ENCODE data around the gene ZNF234. TPM values are rescaled to one million over a fixed set of nuclear protein-coding genes. Genes with fewer than 3 reads are reported as not detected.
"Not testable (repeated sequence)": the region's sequence is repeated elsewhere in the genome, so short reads cannot be mapped to it uniquely, and the experiment has no call there.

ZNF234 gene
- total and polyA plus RNA-seq, 4 donors, result 1.1 to 5.2 (median 3.2) TPM

DNA sequence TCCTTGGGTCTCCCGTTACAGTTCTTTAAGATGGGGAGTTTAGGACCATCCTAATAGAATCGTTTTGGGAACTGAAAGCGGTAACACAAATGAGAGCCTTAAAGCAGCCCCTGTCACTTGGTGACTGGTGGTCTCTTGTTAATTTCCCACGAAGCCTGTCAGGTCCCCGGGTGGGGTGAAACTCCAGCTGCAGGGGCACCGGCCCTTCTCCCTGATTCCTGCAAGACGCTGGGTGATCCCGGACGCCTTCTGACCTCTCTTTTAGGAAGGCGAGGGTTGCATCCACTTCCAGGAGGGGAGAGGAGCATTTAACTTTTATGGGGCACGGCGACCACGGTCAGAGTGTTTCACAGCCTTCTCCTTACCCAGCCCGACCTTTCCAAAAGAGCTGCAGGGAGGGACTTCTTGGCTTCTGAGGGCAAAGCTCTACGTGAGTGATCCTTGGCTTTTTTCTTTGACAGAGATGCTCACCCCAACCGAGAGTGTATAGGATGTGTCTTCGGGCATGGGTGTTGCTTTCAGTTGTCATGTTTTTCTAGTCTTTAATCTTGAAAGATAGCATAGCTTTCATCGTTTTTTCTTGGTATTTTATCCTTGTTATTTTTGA is 27.5 kb upstream of the ZNF234 start:
- Histone ChIP-seq H3K4me1 (ENCODE audit: control insufficient read depth in 4 of 4, insufficient read depth in 4 of 4, low read length in 3 of 4) (peaks cover 2 to 18% (median 15%) of the 10 kb centered on the region in 4 donors), H3K27ac (ENCODE audit: low read depth in 1 of 2, low read length in 2 of 2) (peak overlapping the region in 1 of 2 donors; percentile 61), H3K9ac (ENCODE audit: low read depth in 1 of 2, low read length in 2 of 2) (peak overlapping the region; percentile 82 to 84), H3K36me3 (ENCODE audit: control insufficient read depth in 4 of 4, insufficient read depth in 3 of 4, low read depth in 1 of 4, low read length in 3 of 4) (peaks cover 0 to 23% (median 17%) of the 10 kb centered on the region in 4 donors), H3K9me3 (ENCODE audit: control insufficient read depth in 4 of 4, low read length in 3 of 4) (peaks cover 5 to 28% (median 16%) of the 10 kb centered on the region in 4 donors), H3K27me3 (ENCODE audit: control insufficient read depth in 4 of 4, insufficient read depth in 4 of 4, low read length in 3 of 4) (no peaks in the 10 kb centered on the region), H3K4me3 (ENCODE audit: low read depth in 1 of 3, low read length in 3 of 3) (peak overlapping the region; percentile 67 to 100 (median 100))
- DNase-seq (ENCODE audit: low spot score), result no peak
- 4% methylated on average over 18 of the region's 18 CpGs for WGBS
- TF ChIP-seq, protein P1, sequence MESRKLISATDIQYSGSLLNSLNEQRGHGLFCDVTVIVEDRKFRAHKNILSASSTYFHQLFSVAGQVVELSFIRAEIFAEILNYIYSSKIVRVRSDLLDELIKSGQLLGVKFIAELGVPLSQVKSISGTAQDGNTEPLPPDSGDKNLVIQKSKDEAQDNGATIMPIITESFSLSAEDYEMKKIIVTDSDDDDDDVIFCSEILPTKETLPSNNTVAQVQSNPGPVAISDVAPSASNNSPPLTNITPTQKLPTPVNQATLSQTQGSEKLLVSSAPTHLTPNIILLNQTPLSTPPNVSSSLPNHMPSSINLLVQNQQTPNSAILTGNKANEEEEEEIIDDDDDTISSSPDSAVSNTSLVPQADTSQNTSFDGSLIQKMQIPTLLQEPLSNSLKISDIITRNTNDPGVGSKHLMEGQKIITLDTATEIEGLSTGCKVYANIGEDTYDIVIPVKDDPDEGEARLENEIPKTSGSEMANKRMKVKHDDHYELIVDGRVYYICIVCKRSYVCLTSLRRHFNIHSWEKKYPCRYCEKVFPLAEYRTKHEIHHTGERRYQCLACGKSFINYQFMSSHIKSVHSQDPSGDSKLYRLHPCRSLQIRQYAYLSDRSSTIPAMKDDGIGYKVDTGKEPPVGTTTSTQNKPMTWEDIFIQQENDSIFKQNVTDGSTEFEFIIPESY (IDR thresholded peaks at IDR 0.05), result no peak
- no peak for TF ChIP-seq EGR1 (IDR thresholded peaks at IDR 0.05; ENCODE audit: low read depth in 2 of 2)
- TF ChIP-seq RAD21 (IDR thresholded peaks at IDR 0.05), result no peak
- TF ChIP-seq SP1 (IDR thresholded peaks at IDR 0.05), result no peak
- no peak for TF ChIP-seq FOXA2 (IDR thresholded peaks at IDR 0.05)
- TF ChIP-seq YY1 (IDR thresholded peaks at IDR 0.05), result no peak
- TF ChIP-seq, protein P2, sequence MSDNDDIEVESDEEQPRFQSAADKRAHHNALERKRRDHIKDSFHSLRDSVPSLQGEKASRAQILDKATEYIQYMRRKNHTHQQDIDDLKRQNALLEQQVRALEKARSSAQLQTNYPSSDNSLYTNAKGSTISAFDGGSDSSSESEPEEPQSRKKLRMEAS (IDR thresholded peaks at IDR 0.05), result no peak
- no peak for TF ChIP-seq RXRA (IDR thresholded peaks at IDR 0.05)
- no peak for TF ChIP-seq FOXA1 (IDR thresholded peaks at IDR 0.05)

DNA sequence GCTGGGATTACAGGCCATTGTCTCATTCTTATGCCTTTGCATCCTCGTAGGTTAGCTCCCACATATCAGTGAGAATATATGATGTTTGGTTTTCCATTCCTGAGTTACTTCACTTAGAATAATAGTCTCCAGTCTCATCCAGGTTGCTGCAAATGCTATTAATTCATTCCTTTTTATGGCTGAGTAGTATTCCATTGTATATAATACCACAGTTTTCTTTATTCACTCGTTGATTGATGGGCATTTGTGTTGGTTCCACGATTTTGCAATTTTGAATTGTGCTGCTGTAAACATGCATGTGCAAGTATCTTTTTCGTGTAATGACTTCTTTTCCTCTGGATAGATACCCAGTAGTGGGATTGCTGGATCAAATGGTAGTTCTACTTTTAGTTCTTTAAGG is 20.2 kb upstream of the ZNF234 start:
- Histone ChIP-seq H3K36me3 (ENCODE audit: control insufficient read depth in 4 of 4, insufficient read depth in 3 of 4, low read depth in 1 of 4, low read length in 3 of 4) (peaks cover 2 to 71% (median 62%) of the 10 kb centered on the region in 4 donors), H3K9me3 (ENCODE audit: control insufficient read depth in 4 of 4, low read length in 3 of 4) (peaks cover under 1 to 41% (median 19%) of the 10 kb centered on the region in 4 donors)
- H3K27me3 ChIP-seq (ENCODE audit: control insufficient read depth in 4 of 4, insufficient read depth in 4 of 4, low read length in 3 of 4); H3K4me1 ChIP-seq (ENCODE audit: control insufficient read depth in 4 of 4, insufficient read depth in 4 of 4, low read length in 3 of 4); H3K4me3 ChIP-seq (ENCODE audit: low read depth in 1 of 3, low read length in 3 of 3); DNase-seq (ENCODE audit: low spot score); H3K27ac ChIP-seq (ENCODE audit: low read depth in 1 of 2, low read length in 2 of 2); H3K9ac ChIP-seq (ENCODE audit: low read depth in 1 of 2, low read length in 2 of 2): not testable (repeated sequence)
- 96% methylated on average over 4 of the region's 4 CpGs for WGBS

DNA sequence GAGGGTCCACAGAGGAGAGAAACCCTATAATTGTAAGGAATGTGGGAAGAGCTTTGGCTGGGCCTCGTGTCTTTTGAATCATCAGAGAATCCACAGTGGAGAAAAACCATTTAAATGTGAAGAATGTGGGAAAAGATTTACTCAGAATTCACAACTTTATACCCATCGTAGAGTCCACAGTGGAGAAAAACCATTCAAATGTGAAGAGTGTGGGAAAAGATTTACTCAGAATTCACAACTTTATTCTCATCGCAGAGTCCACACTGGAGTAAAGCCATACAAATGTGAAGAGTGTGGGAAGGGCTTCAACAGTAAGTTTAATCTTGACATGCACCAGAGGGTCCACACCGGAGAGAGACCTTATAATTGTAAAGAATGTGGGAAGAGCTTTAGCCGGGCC is 9.4 kb upstream of the ZNF234 start:
- Histone ChIP-seq H3K27me3 (ENCODE audit: control insufficient read depth in 4 of 4, insufficient read depth in 4 of 4, low read length in 3 of 4) (no peaks in the 10 kb centered on the region), H3K9me3 (ENCODE audit: control insufficient read depth in 4 of 4, low read length in 3 of 4) (peaks cover 33 to 74% (median 50%) of the 10 kb centered on the region in 4 donors), H3K9ac (ENCODE audit: low read depth in 1 of 2, low read length in 2 of 2) (no peak overlapping the region), H3K4me3 (ENCODE audit: low read depth in 1 of 3, low read length in 3 of 3) (peak overlapping the region in 2 of 3 donors; percentile 38 to 39), H3K36me3 (ENCODE audit: control insufficient read depth in 4 of 4, insufficient read depth in 3 of 4, low read depth in 1 of 4, low read length in 3 of 4) (peaks cover 5 to 49% (median 42%) of the 10 kb centered on the region in 4 donors), H3K27ac (ENCODE audit: low read depth in 1 of 2, low read length in 2 of 2) (no peak overlapping the region), H3K4me1 (ENCODE audit: control insufficient read depth in 4 of 4, insufficient read depth in 4 of 4, low read length in 3 of 4) (no peaks in the 10 kb centered on the region)
- no peak for DNase-seq (ENCODE audit: low spot score)
- 97% methylated on average over 5 of the region's 5 CpGs for WGBS
- TF ChIP-seq, protein P1 (IDR thresholded peaks at IDR 0.05), result no peak
- no peak for TF ChIP-seq RXRA (IDR thresholded peaks at IDR 0.05)
- no peak for TF ChIP-seq HNF4A (conservative IDR thresholded peaks at IDR 0.05)
- TF ChIP-seq RAD21 (IDR thresholded peaks at IDR 0.05), result no peak
- no peak for TF ChIP-seq HNF4G (IDR thresholded peaks at IDR 0.05)
- TF ChIP-seq, protein P2 (IDR thresholded peaks at IDR 0.05), result no peak
- TF ChIP-seq EGR1 (IDR thresholded peaks at IDR 0.05; ENCODE audit: low read depth in 2 of 2), result no peak
- TF ChIP-seq, protein P3, sequence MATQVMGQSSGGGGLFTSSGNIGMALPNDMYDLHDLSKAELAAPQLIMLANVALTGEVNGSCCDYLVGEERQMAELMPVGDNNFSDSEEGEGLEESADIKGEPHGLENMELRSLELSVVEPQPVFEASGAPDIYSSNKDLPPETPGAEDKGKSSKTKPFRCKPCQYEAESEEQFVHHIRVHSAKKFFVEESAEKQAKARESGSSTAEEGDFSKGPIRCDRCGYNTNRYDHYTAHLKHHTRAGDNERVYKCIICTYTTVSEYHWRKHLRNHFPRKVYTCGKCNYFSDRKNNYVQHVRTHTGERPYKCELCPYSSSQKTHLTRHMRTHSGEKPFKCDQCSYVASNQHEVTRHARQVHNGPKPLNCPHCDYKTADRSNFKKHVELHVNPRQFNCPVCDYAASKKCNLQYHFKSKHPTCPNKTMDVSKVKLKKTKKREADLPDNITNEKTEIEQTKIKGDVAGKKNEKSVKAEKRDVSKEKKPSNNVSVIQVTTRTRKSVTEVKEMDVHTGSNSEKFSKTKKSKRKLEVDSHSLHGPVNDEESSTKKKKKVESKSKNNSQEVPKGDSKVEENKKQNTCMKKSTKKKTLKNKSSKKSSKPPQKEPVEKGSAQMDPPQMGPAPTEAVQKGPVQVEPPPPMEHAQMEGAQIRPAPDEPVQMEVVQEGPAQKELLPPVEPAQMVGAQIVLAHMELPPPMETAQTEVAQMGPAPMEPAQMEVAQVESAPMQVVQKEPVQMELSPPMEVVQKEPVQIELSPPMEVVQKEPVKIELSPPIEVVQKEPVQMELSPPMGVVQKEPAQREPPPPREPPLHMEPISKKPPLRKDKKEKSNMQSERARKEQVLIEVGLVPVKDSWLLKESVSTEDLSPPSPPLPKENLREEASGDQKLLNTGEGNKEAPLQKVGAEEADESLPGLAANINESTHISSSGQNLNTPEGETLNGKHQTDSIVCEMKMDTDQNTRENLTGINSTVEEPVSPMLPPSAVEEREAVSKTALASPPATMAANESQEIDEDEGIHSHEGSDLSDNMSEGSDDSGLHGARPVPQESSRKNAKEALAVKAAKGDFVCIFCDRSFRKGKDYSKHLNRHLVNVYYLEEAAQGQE (IDR thresholded peaks at IDR 0.05), result no peak
- no peak for TF ChIP-seq GABPA (IDR thresholded peaks at IDR 0.05 in 1 of 2, conservative IDR thresholded peaks at IDR 0.05 in 1 of 2)
- TF ChIP-seq NR2F2 (IDR thresholded peaks at IDR 0.05), result no peak
- TF ChIP-seq, protein P4, sequence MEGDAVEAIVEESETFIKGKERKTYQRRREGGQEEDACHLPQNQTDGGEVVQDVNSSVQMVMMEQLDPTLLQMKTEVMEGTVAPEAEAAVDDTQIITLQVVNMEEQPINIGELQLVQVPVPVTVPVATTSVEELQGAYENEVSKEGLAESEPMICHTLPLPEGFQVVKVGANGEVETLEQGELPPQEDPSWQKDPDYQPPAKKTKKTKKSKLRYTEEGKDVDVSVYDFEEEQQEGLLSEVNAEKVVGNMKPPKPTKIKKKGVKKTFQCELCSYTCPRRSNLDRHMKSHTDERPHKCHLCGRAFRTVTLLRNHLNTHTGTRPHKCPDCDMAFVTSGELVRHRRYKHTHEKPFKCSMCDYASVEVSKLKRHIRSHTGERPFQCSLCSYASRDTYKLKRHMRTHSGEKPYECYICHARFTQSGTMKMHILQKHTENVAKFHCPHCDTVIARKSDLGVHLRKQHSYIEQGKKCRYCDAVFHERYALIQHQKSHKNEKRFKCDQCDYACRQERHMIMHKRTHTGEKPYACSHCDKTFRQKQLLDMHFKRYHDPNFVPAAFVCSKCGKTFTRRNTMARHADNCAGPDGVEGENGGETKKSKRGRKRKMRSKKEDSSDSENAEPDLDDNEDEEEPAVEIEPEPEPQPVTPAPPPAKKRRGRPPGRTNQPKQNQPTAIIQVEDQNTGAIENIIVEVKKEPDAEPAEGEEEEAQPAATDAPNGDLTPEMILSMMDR (IDR thresholded peaks at IDR 0.05; ENCODE audit: low read depth, low read length, missing input control), result no peak
- TF ChIP-seq, protein P5, sequence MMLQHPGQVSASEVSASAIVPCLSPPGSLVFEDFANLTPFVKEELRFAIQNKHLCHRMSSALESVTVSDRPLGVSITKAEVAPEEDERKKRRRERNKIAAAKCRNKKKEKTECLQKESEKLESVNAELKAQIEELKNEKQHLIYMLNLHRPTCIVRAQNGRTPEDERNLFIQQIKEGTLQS (IDR thresholded peaks at IDR 0.05), result no peak
- TF ChIP-seq YY1 (IDR thresholded peaks at IDR 0.05), result no peak
- TF ChIP-seq FOXA2 (IDR thresholded peaks at IDR 0.05), result no peak
- no peak for TF ChIP-seq FOXA1 (IDR thresholded peaks at IDR 0.05)

All from liver (tissue), 9 donors.